Upper lobe of left lung (tissue), 6 donors: Measurements from ENCODE around the gene SH3BP4. TPM values are rescaled to one million over a fixed set of nuclear protein-coding genes. Genes with fewer than 3 reads are reported as not detected.

Experiments
- ATAC-seq, 2 donors: fragments of 200-7000 bp; cut with Tn5 transposase; one replicate each; pipeline ENCODE4 v1.9.1; 2022; ENCODE audit warnings: mild to moderate bottlenecking in 2 of 2, moderate library complexity in 2 of 2; ENCODE audit not compliant: low FRiP score in 2 of 2
- DNase-seq, 2 donors: peaks; one replicate each; pipeline ENCODE4 v3.0.0-alpha.2; 2019 to 2020
- H3K27ac ChIP-seq, 4 donors: fragments of 200-600 bp; sonication (generic); one replicate each; pipeline ENCODE4 v1.5.1; 2016 to 2019
- H3K27me3 ChIP-seq, 4 donors: fragments of 200-600 bp; sonication (generic); one replicate each; pipeline ENCODE4 v1.5.1; 2017 to 2019
- H3K36me3 ChIP-seq, 4 donors: fragments of 200-600 bp; sonication (generic); one replicate each; pipeline ENCODE4 v1.5.1; 2016 to 2019
- H3K4me1 ChIP-seq, 4 donors: fragments of 200-600 bp; sonication (generic); one replicate each; pipeline ENCODE4 v1.5.1; 2018 to 2019
- H3K4me3 ChIP-seq, 4 donors: fragments of 200-600 bp; sonication (generic); one replicate each; pipeline ENCODE4 v1.5.1; 2017 to 2019; ENCODE audit warnings: mild to moderate bottlenecking in 2 of 4, moderate library complexity in 1 of 4
- H3K9me3 ChIP-seq, 4 donors: fragments of 200-600 bp; sonication (generic); one replicate each; pipeline ENCODE4 v1.5.1; 2018 to 2019
- CTCF ChIP-seq, 6 experiments: fragments of 450-650 bp in 4 of 6; fragments of 200-600 bp in 2 of 6; sonication (generic) in 2 of 6; IDR thresholded peaks; one replicate each; pipeline ENCODE4 v1.5.1; 2016 to 2019; ENCODE audit warnings: antibody characterized with exemption in 6 of 6
- EP300 ChIP-seq, 4 donors: sonication (generic); formaldehyde crosslinking; IDR thresholded peaks; one replicate each; pipeline ENCODE4 v1.5.1; 2017; ENCODE audit warnings: antibody characterized with exemption in 4 of 4, control low read depth in 2 of 4
- POLR2A ChIP-seq, 4 donors: fragments of 450-650 bp; IDR thresholded peaks; one replicate each; pipeline ENCODE4 v1.5.1; 2016 to 2017; ENCODE audit warnings: antibody characterized with exemption in 4 of 4, mild to moderate bottlenecking in 2 of 4
- POLR2AphosphoS5 ChIP-seq, 2 donors: sonication (generic); formaldehyde crosslinking; IDR thresholded peaks; one replicate each; pipeline ENCODE4 v1.5.1; 2017; ENCODE audit warnings: antibody characterized with exemption in 2 of 2
- WGBS, 2 donors: methylation state at CpG; one replicate each; pipeline ENCODE4 v1.1.5; 2017 to 2018; 5-methylcytosine and 5-hydroxymethylcytosine counted together
- total RNA-seq, 6 donors: library from RNA; depleted of rRNA in 4 of 6; stranded (reverse); fragments of >200 nt in 4 of 6; gene quantifications; one replicate each; pipeline versions ENCODE4 v1.1.0 to v1.2.1, GENCODE V29; 2016 to 2021
- donor health status: DM: no; HTN: no; CAD: no; lungs with moderate emphysema.
- donor health status: DM: no; HTN: yes; CAD: no; lungs with severe emphysema.

The SH3BP4 gene
- total RNA-seq, 6 donors from 2014 or later, result 27.3 to 57.3 (median 33.4) TPM

- H3K4me1 ChIP-seq, result peaks cover 0 to 8% (median 3%) of the 10 kb centered on the region in 4 donors
- no peak overlapping the region for H3K27ac ChIP-seq
- no peak overlapping the region for H3K4me3 ChIP-seq
- no peak for ATAC-seq
- 79 to 84% methylated on average over 15 of the region's 15 CpGs for WGBS, 2 donors
- TF ChIP-seq CTCF (IDR thresholded peaks at IDR 0.05) (no peak), POLR2A (IDR thresholded peaks at IDR 0.05) (no peak), EP300 (IDR thresholded peaks at IDR 0.05) (peak in 1 of 4 donors; percentile 74), POLR2AphosphoS5 (IDR thresholded peaks at IDR 0.05) (no peak)
- no peaks in the 10 kb centered on the region for H3K27me3 ChIP-seq
- no peaks in the 10 kb centered on the region for H3K36me3 ChIP-seq
- no peaks in the 10 kb centered on the region for H3K9me3 ChIP-seq
- no peak for DNase-seq
Measured at GRCh38 chr2:235086481-235087184, 134.8 kb downstream of the SH3BP4 start.

GRCh38 chr2:235087832-235088495 is 136.1 kb downstream of the SH3BP4 start:
- ATAC-seq (peak; percentile 50 to 69), DNase-seq (peak; percentile 26 to 65)
- H3K27ac ChIP-seq, result no peak overlapping the region
- WGBS, 2 donors, result 29 to 33% methylated on average over 14 to 17 of the region's 17 CpGs
- H3K4me3 ChIP-seq, result no peak overlapping the region
- peaks cover 0 to 8% (median 3%) of the 10 kb centered on the region in 4 donors for H3K4me1 ChIP-seq
- no peak for TF ChIP-seq POLR2AphosphoS5 (IDR thresholded peaks at IDR 0.05)
- peak in 2 of 6 experiments; percentile 8 to 40 for TF ChIP-seq CTCF (IDR thresholded peaks at IDR 0.05)
- H3K9me3 ChIP-seq, result no peaks in the 10 kb centered on the region
- H3K27me3 ChIP-seq, result no peaks in the 10 kb centered on the region
- H3K36me3 ChIP-seq, result no peaks in the 10 kb centered on the region

DNA sequence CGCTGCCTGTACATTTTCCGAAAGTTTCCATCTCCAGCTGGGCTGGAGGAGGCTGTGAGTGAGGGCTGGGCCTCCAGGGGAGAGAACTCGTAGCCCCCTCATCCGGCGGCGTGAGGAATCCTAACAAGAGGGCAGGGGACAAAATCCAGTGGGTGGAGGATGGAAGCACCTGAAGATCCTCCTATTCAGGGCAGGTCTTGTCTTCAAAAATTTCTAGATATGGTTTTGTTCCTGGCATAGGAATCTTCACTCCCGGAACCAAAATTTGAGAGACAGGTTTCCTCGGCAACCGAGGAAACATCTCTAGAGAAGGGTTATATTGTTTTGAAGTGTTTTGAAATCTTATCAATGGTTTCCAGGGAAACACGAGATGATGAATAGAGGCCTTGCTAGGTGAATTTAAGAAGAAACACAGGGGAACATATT is 136.7 kb downstream of the SH3BP4 start:
- no peak for TF ChIP-seq POLR2AphosphoS5 (IDR thresholded peaks at IDR 0.05)
- Histone ChIP-seq H3K27ac (no peak overlapping the region), H3K27me3 (no peaks in the 10 kb centered on the region), H3K4me1 (peaks cover 0 to 8% (median 3%) of the 10 kb centered on the region in 4 donors), H3K36me3 (no peaks in the 10 kb centered on the region), H3K9me3 (no peaks in the 10 kb centered on the region), H3K4me3 (no peak overlapping the region)
- 56 to 62% methylated on average over 10 of the region's 10 CpGs for WGBS, 2 donors
- ATAC-seq, result peak; percentile 4 to 32
- DNase-seq, result no peak

- H3K36me3 ChIP-seq, result no peaks in the 10 kb centered on the region
- no peak for DNase-seq
- WGBS, 2 donors, result 87 to 93% methylated on average over 4 of the region's 4 CpGs
Measured at GRCh38 chr2:235091421-235091820, 139.6 kb downstream of the SH3BP4 start.

More at GRCh38 chr2:235091421-235091820, 139.6 kb downstream of the SH3BP4 start:
- Histone ChIP-seq H3K4me3 (no peak overlapping the region), H3K4me1 (peaks cover 0 to 8% (median 3%) of the 10 kb centered on the region in 4 donors), H3K9me3 (no peaks in the 10 kb centered on the region), H3K27me3 (no peaks in the 10 kb centered on the region), H3K27ac (no peak overlapping the region)
- no peak for TF ChIP-seq POLR2A (IDR thresholded peaks at IDR 0.05)
- TF ChIP-seq CTCF (IDR thresholded peaks at IDR 0.05), result no peak
- no peak for TF ChIP-seq POLR2AphosphoS5 (IDR thresholded peaks at IDR 0.05)
- no peak for TF ChIP-seq EP300 (IDR thresholded peaks at IDR 0.05)
- ATAC-seq, result peak in 1 of 2 donors; percentile 21
